Amygdala (tissue), 56 donors: ENCODE measurements around the gene TCF4.

ENCODE experiments used
- DNase-seq, 56 donors: peaks; one replicate each; lab custom pipeline; 2025; lab: John Stamatoyannopoulos, UW

Gene TCF4

DNA sequence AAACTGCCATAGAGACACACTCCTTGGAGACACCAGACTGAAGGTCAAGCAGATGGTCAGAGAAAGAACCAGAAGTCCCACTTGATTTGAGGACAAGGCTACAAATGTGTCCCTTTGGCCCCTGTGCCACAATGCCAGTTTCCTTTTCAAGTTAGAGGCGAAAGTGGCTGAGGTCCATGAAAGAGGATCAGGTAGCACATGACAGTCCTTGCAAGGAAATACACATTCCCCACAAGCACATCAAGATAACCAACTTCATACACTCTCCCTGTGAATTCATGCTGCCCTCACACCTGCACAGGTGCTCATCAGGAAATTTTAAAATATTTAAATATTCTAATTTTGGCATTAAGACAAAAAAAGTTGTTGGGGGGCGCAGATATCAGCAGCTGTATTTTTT lies 218.6 kb downstream of the TCF4 start:
- DNase-seq, result no peak

GRCh38 chr18:55365342-55365741 lies 222.7 kb downstream of the TCF4 start:
- DNase-seq, result no peak

GRCh38 chr18:55362303-55362702 lies 225.7 kb downstream of the TCF4 start:
- no peak for DNase-seq

- DNase-seq, result no peak
These were observed 226.3 kb downstream of the TCF4 start for GRCh38 chr18:55361492-55362250.

DNA sequence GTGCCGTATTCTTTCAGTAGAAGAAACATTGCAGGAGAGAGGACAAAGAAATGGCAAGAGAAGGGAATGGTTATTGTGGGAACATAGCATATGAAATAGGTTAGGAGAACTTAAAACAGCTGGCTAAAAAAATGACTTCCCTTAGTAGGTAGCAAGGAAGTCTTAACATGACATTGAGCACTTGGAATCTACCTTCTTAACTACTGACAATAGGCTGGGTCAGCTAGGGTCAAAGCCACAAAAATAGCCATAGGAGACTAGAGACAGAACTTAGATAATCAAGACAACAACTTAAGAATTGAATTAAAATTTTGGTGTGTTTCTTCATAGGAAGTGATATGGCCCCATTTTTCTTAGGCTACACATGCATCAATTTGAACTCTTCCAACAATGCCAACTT lies 227.9 kb downstream of the TCF4 start:
- DNase-seq, result no peak

- DNase-seq, result no peak
These were observed 231.2 kb downstream of the TCF4 start for GRCh38 chr18:55356815-55357214.

GRCh38 chr18:55355223-55355622 lies 232.8 kb downstream of the TCF4 start:
- DNase-seq, result peak in 1 of 56 donors; percentile 9

- DNase-seq, result no peak
These were observed 233.2 kb downstream of the TCF4 start for GRCh38 chr18:55354795-55355194.

DNA sequence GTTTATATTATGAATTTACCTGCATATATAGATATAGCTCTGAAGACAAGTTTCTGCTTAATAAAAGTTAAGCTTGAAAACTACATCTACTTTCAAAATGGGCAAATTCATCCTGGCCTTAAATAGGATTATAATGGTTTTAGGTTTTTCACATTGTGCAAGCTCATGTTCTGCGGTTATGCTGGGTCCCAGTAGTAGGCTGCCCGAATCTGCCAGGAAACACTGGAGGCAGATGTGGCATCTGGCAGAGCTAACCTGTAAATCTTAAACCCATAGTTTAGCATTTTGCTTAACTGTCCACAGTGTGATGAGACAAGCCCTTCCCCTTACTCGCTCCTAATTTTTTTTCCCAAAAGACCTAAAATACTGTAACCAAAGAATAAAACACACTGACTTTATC lies 234.2 kb downstream of the TCF4 start:
- DNase-seq, result no peak

GRCh38 chr18:55353391-55353790 lies 234.6 kb downstream of the TCF4 start:
- DNase-seq, result no peak

GRCh38 chr18:55351980-55352714 lies 235.8 kb downstream of the TCF4 start:
- DNase-seq, result peak in 7 of 56 donors; percentile 12 to 65 (median 22)

- DNase-seq, result peak in 2 of 56 donors; percentile 20 to 29
These were observed 236.7 kb downstream of the TCF4 start for GRCh38 chr18:55351241-55351691.

DNA sequence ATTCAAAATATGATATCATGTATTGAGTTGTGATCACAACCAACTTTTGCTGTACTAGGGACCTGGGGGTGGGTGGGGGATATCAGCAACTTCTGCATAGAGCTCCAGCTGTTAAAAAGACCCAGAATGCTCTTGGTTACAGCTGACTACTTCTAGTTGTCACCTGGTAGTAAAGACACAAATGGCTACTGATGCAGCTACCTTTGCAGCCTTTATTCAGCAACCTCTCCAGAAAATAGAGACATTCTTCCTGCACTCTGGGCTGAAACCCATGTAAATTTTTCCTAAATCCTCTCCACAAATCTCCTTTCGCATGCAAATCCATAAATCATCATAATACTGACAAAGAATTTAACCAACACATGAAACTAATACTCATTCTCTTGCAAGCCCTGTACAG lies 238.3 kb downstream of the TCF4 start:
- DNase-seq, result no peak

DNA sequence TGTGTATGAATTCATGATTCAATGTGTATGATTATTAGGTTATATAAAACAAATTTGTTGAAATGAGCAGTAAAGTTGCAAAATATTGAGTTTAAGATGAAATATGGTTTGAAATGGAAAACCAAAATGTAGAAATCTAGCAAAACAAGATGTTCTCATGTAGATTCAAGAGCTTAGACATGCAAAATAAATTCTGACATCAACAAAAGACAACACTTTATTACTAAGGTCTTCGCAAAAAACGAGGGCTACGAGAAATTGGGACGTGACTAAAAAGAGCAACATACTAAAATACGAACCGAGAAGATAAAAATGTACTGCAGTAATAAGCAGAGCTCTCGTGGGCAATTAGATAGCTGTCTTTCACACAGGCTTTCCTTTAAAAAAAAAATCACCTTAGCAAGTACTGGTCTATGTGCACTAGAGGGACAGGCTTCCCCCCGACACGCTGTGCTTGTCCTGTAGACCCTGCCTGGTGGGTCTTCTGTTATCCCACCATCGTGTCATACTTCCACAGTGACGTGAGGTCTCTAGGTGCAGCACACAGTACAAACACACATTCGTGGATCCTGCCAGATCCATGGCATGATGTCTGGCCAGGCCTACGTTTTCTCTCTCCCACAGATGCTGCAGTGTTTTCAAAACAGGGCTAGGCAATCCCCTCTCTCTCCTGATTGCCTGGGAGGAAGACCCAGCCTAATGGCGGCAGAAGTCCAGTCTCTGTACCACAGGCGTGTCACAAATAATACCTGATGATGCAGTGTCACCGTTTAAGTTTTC lies 240.8 kb downstream of the TCF4 start:
- peak in 16 of 56 donors; percentile 20 to 64 (median 42) for DNase-seq

GRCh38 chr18:55346387-55346786 lies 241.6 kb downstream of the TCF4 start:
- DNase-seq, result no peak

DNA sequence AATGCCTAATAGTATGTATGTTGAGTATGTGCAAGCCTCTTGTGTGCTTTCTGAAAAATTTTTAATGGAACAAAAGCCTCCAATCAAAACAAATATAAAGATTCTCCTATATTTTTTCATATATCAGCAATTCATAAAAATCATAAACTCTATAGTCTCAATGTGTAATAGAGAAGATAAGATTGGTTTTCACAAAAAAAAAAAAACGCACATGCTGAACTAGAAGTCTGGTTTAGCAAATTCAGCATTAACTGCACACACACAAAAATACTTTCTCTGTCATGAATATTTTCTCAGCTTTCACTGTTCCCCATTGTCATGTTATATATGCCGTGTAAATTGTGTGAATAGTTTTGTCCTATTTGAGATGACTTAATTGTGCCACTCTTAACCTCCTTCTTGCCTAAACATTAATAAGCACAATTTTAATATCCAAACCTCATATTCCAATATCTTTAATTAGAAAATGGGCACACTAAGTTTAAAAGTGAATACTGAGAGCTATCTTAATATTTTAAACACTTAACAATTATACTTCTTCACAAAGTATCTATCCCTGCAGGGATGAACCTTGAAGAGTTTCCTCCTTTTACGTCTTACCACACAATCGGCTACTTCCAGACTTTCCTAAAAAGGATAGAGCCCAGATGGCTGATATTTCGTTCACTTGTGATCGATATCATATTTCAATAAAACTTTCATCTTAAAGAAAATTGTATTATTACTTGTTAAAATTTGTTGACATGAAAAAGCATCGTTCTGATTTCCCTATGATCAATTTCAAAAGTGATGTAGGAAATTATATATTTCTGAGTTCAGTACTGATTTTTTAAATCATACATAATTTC lies 242.7 kb downstream of the TCF4 start:
- DNase-seq, result no peak

DNA sequence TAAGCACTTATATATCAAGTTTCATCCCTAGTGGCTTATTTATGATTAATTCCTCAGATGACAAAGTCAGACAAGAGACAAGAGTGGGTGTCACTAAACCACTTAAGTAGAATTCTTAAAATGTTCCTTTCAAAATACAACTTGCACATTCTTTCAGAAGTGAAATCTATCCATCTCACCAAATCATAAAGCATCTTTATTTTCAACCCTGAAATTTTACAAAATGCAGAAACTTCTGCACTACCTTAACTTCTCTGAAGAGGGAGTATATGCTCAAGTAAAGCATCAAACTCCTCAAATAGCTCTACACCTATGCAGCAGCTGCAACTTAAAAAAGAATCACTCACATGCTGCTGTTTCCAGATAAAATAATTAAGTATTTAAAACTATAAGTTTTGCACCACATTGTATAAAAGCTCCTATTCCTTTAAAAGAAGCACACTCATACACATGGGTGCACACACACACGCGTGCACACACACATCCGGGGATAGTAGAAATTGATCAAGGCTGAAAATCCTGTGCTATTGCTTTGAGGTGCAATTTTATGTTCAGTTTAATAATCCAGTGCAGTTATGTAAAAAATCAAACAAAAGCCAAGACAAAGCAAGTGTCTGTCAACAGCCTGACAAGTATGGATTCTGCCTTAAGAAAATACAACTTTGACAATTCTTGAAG lies 244.5 kb downstream of the TCF4 start:
- no peak for DNase-seq

DNA sequence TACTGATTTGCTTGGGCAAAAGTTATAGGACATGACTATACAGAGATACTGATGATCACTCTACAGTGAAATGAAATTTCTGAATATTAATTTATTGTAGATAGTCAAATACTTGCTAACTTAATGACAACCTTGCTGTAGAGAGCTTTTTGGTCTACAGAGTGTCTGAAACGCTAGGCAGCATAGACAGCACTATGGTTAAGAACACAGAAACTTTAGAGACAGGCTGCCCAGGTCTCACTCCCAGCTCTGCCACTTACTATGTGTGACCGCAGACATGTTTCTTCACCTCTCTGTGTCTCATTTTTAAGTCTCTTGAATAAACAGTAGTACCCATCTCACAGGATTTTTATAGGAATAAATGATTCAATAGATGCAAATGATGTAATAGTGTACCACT lies 247.0 kb downstream of the TCF4 start:
- DNase-seq, result no peak

DNA sequence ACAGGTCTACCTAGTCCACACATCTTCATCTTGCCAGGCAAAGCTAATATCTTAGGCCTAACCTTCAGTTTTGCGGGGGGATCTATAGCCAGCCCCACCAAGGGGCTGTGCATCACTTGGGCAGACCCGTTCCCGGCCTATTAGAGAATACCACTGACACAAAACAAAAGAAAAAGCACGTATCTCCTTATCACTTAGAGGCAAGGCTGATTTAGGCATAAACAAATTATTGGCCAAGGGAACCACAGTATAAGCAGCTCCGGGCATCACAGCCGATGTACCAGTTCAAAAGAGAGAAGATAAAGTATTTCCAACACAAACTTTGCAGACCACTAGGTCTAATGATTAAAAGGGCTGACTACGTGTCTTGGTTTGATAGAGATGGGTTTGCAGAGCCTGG lies 248.0 kb downstream of the TCF4 start:
- no peak for DNase-seq
